ENCODE results near the gene TCIRG1. TPM values are rescaled to one million over a fixed set of nuclear protein-coding genes. Genes with fewer than 3 reads are reported as not detected.

Gene TCIRG1
- polyA plus RNA-seq, 3 donors, result 109 to 263 (median 130) TPM

DNA sequence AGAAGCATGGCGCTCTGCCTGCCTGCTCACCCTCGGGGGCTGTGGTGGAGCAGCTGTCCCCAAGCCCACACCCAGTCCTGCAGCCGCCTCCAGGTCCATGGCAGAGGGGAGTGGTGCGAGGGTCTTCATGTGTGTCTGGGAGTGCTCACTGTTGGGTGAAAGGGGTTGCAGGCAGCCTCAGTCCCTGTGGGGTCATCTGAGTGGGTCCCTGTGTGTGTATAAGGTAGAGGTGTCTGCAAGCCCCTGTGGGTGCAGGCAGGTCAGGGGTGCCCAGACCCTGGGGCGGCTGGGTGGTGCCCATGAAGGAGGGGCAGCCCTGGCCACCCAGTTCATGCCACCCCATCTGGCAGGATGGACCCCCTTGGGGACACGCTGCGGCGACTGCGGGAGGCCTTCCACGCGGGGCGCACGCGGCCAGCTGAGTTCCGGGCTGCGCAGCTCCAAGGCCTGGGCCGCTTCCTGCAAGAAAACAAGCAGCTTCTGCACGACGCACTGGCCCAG lies 23.8 kb upstream of the TCIRG1 start:
- WGBS, 3 donors, result 86 to 92% (median 89%) methylated on average over 15 to 19 of the region's 19 CpGs
- no peak overlapping the region for H3K27ac ChIP-seq (ENCODE audit: low read depth, low read length)

DNA sequence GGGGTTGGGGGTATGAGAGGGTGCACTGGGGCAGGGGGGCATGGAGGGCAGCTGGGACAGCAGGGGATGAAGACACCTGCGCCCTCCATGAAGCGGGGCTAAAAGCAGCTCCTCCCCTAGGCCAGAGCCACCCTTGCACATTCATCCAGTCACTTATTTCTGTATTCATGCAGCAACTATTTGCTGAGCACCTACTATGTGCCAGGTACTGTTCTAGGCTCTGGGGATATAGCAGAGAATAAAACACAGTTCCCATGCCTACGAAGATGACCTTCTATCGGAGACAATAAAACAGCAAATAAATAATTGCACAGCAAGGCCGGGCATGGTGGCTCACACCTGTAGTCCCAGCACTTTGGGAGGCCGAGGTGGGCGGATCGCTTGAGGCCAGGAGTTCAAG lies 23.4 kb upstream of the TCIRG1 start:
- no peak overlapping the region for H3K27ac ChIP-seq (ENCODE audit: low read depth, low read length)
- WGBS, 3 donors, result 96 to 98% (median 97%) methylated on average over 8 of the region's 8 CpGs

DNA sequence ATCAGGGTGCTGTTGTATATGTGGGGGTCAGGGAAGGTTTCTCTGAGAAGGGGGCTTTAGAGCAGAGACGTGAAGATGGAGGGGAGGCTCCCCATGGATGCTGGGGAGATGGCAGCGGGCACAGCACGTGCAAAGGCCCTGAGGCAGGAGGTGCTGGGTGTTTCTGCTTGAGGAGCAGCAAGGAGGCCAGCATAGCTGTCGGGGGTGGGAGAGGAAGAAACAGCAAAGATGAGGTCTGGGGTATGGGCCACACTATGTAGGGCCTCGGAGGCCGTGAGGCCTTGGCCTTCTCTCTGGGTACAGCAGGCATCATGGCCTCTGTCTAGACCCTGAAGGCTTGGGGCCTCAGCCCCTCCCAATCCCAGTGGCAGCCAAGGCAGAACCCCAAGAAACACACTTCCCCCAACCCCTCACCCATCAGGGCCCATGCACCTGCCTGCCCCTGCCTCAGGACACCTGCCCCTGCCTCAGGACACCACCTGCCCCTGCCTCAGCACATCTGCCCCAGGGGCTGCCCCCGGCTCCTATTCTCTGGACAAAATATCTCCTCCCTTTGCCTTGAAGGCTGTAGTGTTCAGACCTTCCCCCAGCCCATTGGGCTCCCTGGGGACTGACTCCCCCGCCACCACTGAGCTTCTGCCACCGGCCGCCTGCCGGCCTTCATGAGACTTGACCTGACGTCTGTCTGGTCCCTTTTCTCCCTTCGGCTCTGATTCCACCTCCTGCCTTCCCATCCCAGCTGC lies 22.5 kb upstream of the TCIRG1 start:
- H3K27ac ChIP-seq (ENCODE audit: low read depth, low read length), result no peak overlapping the region
- 70 to 77% (median 71%) methylated on average over 10 to 13 of the region's 13 CpGs for WGBS, 3 donors

DNA sequence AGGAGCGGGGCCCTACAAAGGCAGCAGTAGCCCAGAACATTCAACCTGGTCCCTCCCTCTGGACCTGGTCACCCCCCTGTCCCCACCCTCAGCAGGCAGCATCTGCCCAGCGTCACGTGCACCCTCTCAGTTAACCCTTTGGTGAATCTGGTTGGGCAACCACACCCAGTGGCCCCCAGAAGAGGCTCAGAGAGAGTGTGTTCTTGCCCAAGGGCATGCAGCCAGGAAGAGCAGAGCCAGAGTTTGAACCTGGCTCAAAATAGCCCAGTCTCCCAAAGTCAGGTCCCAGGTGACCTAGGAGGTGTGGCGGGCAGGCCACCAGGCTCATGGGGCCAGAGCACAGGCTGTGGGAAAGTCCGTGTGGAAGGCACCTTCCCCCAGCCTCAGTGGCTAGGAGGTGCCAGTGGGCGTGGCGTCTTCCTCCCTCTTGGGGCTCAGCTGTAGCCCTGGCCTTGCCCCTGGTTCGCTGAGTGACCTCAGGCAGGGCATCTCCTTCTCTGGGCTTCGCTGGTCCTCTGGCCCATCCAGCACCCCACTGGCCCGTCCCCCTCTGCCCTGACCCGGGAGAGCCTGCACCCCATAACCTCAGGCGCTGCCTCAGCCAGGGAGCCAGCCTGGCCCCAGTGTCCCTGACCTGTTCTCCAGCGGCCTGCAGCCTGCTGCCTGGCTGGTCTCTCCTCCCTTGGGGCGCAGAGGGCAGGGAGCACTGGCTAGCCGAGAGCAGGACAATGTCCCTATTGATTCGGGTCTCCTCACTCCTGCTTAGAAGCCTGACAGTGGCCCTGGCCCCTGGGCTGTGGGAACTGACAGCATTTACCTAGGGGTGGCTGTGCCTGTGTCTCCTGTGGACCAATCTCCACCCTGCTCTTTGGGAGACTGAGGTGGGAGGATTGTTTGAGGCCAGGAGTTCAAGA lies 21.7 kb upstream of the TCIRG1 start:
- 63 to 70% (median 69%) methylated on average over 14 to 16 of the region's 16 CpGs for WGBS, 3 donors
- no peak overlapping the region for H3K27ac ChIP-seq (ENCODE audit: low read depth, low read length)

DNA sequence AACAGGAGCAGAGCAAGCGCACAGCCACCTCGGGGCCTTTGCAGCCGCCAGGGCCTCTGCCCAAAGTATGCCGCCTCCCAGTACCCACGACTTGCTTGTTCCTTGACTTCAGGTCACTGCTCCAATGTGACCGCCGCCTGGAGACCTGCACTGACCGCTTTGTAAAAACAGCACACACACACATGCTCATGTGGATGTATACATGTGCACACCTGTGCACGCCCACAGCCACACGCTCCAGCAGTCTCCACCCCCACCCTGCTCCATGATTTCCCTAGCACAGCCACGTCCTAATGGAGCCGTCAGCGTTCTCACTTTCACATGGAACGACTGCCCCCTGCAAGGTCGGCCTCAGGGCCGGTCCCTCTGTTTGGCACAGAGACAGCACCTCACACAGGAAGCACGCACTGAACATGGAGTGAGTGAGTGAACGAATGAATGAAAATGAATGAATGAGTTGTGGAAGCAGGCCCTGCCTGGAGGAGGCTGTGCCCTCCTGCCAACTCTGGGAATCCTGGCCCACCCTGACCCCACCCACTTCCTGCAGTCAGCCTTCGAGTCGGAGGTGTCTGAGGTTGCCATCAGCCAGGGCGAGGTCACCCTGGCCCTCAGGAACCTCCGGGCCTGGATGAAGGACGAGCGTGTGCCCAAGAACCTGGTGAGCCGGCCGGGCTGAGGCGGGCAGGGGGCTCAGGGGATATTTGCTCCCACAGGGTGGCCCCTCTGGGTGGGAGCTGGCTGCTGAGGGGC lies 20.7 kb upstream of the TCIRG1 start:
- 78 to 81% (median 78%) methylated on average over 27 of the region's 27 CpGs for WGBS, 3 donors

DNA sequence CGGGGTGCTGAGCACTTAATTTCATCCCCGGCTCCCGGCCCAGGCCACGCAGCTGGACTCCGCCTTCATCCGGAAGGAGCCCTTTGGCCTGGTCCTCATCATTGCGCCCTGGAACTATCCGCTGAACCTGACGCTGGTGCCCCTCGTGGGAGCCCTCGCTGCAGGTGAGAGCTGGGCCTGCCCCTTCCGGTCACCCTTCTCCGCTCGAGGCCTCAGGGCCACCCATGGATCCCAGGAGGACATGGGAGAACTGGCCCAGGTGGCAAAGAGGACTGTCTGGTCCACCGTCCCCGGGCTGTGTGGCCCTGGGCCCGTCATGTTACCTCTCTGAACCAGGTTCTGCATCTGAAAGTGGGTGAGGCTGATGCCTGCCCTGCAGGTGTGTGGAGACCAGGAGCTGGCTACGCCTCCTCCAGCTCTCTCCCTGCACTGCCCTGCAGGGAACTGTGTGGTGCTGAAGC lies 20.1 kb upstream of the TCIRG1 start:
- no peak overlapping the region for H3K27ac ChIP-seq (ENCODE audit: low read depth, low read length)
- WGBS, 3 donors, result 86 to 97% (median 92%) methylated on average over 17 to 18 of the region's 18 CpGs

More for the DNA sequence above, 20.7 kb upstream of the TCIRG1 start:
- no peak overlapping the region for H3K27ac ChIP-seq (ENCODE audit: low read depth, low read length)

DNA sequence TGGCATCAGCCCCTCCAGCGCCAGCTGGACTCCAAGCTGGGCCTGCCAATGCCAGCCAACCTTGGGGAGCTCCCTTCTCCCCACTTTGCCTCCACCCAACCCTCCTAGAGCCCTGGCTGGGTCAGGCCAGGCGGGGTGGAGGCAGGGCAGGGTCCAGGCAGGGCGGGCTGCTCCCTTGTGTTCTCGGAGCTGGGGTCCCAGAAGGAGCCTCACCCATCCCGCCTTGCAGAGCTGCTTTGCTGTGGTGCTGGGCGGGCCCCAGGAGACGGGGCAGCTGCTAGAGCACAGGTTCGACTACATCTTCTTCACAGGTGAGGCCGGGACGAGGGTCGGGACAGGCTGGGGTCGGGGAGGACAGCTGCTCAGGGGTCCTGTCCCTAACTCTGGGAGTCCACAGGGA lies 19.3 kb upstream of the TCIRG1 start:
- 86 to 95% (median 92%) methylated on average over 12 of the region's 12 CpGs for WGBS, 3 donors
- no peak overlapping the region for H3K27ac ChIP-seq (ENCODE audit: low read depth, low read length)

DNA sequence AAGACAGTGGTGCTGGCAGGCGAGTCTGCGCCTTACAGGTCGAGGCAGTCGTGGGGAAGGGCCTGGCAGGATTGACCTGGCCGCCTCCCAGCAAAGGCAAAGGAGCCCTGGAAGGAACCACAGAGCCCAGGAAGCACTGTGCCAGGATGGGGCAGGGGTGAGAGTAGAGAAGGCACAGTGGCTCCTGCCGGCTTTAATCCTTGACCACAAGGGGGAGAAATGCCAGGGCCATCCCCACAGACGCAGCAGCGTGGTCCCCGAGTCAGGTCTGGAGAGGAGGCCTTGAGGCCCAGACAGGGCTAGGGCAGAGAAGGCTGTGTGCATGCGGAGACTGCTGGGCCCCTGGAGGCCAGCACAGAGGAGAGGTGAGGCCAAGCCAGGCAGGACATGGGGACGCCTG lies 18.2 kb upstream of the TCIRG1 start:
- 44 to 58% (median 45%) methylated on average over 11 of the region's 11 CpGs for WGBS, 3 donors
- H3K27ac ChIP-seq (ENCODE audit: low read depth, low read length), result no peak overlapping the region

DNA sequence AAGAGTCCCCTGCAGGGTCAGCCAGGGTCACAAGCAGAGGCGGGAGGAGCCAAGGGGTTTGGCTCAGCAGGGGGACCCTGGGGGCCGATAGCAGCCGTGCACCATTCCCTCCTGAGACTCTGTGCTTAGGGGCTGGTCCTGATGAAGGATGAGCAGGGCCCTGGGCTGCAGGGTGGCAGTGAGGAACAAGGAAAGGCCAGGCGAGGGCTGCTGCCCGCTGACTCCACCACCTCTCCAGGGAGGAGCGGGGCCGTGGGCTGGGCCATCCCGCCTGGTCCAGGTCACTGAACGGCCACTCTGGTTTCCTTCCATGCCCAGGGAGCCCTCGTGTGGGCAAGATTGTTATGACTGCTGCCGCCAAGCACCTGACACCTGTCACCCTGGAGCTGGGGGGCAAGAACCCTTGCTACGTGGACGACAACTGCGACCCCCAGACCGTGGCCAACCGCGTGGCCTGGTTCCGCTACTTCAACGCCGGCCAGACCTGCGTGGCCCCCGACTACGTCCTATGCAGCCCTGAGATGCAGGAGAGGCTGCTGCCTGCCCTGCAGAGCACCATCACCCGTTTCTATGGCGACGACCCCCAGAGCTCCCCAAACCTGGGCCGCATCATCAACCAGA lies 17.5 kb upstream of the TCIRG1 start:
- 50 to 76% (median 75%) methylated on average over 27 of the region's 27 CpGs for WGBS, 3 donors
- H3K27ac ChIP-seq (ENCODE audit: low read depth, low read length), result no peak overlapping the region

DNA sequence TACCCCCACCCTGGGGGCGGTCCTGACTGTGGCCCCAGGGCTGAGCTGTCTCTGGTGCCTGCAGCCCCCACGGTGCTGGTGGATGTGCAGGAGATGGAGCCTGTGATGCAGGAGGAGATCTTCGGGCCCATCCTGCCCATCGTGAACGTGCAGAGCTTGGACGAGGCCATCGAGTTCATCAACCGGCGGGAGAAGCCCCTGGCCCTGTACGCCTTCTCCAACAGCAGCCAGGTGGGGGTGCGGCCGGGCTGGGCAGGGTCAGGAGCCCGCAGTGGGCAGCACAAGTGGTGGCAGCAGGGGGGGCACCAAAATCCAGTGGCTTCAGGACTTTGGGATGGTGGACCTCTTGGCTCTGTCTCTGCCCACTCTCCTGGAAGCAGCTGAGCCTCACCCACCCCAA lies 16.3 kb upstream of the TCIRG1 start:
- no peak overlapping the region for H3K27ac ChIP-seq (ENCODE audit: low read depth, low read length)
- 84 to 93% (median 90%) methylated on average over 13 of the region's 13 CpGs for WGBS, 3 donors

DNA sequence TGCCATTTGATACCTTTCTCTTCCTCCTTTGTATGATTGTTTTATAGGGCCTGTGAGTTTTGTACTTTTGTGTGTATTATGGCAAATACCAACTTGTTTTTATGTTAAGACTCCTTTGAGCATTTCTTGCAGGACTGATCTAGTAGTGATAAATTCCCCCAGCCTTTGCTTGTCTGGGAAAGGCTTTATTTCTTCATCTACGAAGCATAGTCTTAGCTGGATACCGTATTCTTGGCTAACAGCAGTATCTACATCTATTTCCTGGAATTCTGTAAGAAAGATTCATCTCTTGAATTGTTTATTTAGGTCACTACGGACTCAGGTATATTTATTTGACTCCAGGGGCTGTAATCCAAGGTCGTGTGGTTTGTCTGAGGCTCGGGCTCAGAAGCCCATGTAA lies 14.3 kb upstream of the TCIRG1 start:
- 79 to 88% (median 86%) methylated on average over 5 of the region's 5 CpGs for WGBS, 3 donors
- no peak overlapping the region for H3K27ac ChIP-seq (ENCODE audit: low read depth, low read length)

DNA sequence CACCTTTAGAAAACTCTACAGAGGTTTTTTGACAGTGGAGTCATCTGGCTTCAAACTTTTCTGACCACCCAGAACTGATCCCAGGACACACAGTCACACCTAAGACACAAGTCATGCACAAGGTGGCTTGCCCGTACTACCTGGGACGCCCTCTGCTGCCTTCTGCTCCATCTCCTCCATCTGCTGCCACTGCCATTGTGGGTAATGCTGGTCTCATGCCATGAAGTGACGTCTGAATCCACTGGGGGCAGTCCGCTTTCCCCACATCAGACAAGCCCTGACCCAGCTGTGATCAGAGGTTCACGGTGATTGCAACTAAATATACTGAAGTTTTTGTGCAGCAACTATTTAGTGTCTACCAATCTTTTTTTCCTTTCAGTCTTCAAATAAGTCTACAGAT lies 13.8 kb upstream of the TCIRG1 start:
- WGBS, 3 donors, result 63 to 84% (median 84%) methylated on average over 5 of the region's 5 CpGs
- H3K27ac ChIP-seq (ENCODE audit: low read depth, low read length), result no peak overlapping the region

DNA sequence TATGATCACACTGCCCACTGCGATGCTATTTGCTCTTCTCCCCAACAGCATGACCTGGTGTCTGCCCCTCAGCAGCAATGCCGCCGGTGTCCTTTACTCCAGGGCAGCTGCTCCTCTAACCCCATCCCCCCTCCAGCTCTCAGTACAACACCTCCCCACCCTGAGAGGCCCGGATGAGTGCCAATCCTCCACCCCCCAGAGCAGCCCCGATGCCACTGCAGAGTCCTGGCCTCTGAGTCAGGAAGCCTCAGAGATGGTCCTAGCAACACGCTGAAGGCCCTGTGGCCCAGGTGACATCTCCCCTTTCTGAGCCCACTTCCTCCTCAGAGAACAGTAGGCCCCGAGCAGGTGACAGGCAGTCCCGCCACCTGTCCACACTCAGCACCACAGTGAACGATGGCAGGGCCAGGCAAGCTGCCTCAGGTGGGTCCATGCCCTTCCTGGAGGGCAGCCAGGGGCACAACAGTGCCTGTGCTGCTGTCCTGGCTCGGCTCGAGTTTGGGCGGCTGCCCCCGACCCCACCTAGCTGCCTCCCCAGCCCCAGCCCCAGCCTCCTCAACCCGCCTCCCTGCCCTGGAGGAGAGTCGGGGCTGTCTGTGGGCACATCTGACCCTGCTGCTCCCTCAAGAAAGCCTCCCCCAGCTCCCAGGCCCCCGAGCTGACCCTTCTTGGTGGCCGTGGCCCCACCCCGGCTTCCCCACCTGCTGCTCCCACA lies 12.3 kb upstream of the TCIRG1 start:
- WGBS, 3 donors, result 88 to 92% (median 90%) methylated on average over 14 to 18 of the region's 18 CpGs
- no peak overlapping the region for H3K27ac ChIP-seq (ENCODE audit: low read depth, low read length)

DNA sequence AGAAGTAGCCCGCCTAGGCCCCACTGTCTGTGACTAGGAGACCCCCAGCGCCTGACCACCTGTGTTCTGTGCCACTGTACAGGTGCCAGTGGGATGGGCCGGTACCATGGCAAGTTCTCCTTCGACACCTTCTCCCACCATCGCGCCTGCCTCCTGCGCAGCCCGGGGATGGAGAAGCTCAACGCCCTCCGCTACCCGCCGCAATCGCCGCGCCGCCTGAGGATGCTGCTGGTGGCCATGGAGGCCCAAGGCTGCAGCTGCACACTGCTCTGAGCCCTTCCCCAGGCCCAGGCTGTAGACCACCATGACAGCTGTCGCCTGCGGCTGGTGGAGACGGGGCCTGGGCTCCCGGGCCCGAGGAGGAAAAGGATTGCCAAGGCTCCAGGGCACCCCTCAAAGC lies 11.2 kb upstream of the TCIRG1 start:
- WGBS, 3 donors, result 92 to 94% (median 92%) methylated on average over 16 to 21 of the region's 21 CpGs
- no peak overlapping the region for H3K27ac ChIP-seq (ENCODE audit: low read depth, low read length)

DNA sequence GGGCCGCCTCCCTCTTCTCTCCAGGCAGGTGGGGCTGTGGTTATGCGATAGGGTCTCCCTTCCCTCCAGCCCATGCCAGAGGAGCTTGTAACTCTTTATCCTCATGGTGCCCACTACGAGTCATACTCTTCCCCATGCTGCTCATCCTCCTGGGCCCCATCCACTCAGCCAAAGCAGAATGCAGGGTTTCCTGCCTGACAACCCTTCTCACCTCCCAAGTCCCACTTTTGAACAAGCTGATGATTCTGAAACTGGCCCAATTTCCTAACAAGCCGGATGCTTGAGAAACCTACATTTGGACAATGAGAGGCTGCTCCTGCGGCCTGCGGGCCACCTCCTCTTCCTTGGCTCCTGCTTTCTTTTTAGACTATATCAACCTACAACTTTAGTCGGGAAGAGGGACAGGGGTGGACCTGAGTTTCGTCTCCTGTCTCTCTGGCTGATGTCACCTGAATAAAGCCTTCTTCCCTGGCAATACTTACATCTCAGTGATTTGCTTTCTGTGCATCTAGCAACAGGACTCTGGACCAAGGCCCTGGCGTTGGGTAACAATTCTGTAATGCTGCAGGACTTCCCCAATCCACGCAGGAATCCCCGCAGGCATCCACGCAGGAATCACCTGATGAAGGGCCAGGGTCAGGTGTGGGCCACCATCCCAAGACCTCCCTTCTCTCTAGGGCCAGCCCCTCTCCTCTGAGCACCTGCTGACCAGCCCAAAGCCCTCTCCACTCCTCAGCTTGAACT lies 9.9 kb upstream of the TCIRG1 start:
- no peak overlapping the region for H3K27ac ChIP-seq (ENCODE audit: low read depth, low read length)
- 68 to 90% (median 71%) methylated on average over 12 of the region's 12 CpGs for WGBS, 3 donors

DNA sequence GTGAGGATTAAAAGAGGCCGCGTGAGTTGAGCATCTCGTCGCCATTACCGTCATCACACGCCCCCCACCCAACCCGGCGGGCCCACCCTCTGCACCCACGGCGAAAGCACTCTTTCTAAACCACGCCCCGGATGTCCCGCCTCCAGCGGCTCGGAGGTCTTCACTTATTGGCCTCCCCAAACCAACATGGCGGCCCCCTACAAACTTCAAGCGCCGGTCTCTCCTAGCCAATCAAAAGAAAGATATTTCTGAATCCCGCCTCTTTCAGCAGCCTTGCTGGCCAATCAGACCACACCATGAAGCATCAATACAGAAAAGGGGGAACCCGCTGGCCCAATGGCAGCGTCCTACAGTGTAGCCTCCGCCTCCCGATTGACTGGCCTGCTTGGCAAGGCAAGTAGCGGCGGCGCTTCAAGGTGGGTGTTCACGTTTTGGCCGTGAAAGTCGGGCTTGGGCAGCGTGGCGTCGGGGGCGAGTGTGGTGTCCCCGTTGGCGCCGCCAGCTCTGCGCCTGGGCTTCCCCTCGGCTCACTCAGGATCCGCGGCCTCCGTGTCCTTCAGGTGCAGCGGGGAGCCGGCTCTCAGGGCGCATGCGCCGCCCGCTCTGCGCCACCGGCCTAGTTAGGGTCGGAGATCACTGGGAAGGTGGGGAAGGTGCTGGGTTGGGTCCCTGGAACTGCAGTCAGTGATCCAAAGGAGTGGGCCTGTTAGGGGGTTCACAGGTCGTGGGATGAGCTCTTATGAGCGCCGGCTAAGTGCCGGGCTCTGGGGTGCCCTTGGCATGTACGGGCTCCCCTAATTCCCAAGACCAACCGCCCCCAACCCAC lies 8.3 kb upstream of the TCIRG1 start, which contains the start of gene NDUFS8:
Gene NDUFS8 (plus strand): TSS at position 364 of the 826 bp plus-strand sequence. CDS start 1,471 bp downstream, outside the sequence.
- WGBS, 3 donors, result 0% methylated on average over 56 of the region's 56 CpGs
- H3K27ac ChIP-seq (ENCODE audit: low read depth, low read length), result no peak within 1 kb of the TSS

Data from adipose tissue (tissue), 3 donors.